Stimulated activated CD4-positive, alpha-beta T cell treated with anti-CD3 and anti-CD28 coated beads, Interleukin-15, amount 100 ng/mL, for 24 hours (primary cell): ENCODE measurements around the gene NTN5.
"Not testable (repeated sequence)": the region's sequence is repeated elsewhere in the genome, so short reads cannot be mapped to it uniquely, and the experiment has no call there.

Experiments
- DNase-seq: peaks from one replicate; pipeline ENCODE4 v3.0.0-alpha.2; 2020

NTN5 gene

DNA sequence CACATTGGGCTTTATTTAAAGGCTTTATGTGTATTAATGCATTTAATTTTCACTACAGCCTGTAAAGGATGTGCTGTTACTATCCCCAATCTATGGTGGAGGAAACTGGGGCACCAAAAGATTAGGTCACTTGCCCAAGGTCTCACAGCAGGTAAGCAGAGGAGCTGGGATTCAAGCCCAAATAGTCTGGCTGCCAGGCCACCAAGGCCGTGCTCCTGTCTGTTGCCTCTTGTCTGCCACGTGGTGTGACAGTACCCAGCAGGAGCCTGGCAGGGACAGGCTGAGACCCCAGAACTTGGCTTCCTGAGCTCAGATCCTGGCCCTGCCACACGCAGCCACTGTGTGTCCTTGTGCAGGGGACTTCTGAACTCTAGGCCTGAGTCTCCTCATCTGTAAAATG, 4.5 kb downstream of the NTN5 start:
- DNase-seq = no peak

GRCh38 chr19:48665786-48666185, 7.0 kb downstream of the NTN5 start:
- DNase-seq = no peak

GRCh38 chr19:48664476-48664875, 8.3 kb downstream of the NTN5 start:
- DNase-seq = no peak

DNA sequence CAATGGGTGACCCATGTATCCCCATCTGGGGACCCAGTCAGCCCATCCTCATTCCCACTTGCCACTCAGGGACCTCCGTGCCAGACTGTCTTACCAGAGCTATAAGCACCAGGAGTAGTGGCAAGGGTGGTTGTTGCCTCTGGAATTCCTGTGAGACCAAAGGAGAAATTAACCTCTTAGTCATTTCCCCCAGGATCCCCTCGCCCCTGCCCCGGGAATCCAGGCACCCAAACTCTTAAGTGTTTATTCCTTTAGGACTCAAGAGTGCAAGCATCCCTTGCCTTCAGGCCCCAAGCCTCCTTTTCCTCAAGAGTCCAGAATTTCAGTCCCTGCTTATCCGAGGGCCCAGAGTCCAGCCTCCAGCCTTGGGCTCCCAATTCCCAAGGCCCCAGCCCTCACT, 9.2 kb downstream of the NTN5 start:
- no peak for DNase-seq

DNA sequence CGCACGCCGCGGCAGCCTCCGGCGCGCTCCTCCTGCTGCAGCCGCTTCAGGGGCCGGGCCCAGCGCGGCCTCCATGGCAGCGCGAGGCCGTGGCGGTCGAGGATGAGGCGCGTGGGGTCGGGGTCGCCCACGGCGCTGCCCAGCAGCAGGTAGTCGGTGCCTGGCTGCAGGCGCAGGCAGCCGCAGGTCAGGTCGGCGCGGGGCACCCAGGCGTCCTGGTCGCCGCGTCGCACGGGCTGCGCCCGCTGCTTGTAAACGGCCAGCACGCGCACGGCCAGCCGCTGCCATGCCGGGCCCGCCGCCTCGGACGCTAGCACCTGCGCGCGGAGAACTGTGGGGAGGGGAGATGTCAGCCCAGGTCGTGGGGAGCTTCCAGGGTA, 11.1 kb downstream of the NTN5 start:
- no peak for DNase-seq

DNA sequence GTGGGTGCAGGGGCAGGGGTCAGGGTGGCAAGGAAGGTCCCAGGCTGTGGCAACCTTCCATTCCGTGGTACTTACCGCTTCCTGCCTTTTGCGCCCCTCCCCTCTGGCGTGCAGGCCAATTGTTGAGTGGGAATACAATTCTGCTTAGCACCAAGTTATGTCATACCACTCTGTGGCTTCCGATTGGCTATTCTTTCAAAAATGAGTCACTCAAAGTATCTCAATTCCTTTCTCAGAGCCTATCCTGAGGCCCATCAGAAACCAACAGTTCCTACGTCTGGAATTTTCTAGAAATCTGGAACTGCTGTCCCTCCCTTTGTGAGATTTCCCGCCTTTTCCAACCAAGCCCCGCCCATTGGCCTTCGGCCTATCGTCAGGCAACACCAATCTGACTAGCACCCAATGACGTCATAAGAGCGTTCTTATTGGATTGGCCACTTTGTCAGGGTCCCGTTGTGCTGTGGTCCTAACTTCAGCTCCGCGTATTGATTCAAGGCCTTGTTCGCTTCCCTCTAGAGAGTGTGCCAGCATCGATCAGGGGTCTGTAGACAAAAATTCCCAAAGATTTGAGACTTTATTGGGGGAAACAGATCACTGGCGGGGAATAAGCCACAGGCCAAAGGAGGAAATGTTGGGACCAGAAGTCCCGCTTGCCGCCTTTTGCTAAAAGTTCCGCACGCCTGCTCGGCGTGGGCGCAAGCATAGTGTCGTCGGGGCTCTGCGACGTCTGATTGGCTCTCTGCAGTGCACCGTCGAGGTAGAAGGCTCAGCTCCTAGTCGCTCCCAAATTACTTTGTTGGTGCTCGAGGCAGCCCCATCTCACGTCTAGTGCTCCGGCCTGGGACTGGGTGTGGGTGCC, 11.7 kb downstream of the NTN5 start:
- DNase-seq = peak; percentile 90

DNA sequence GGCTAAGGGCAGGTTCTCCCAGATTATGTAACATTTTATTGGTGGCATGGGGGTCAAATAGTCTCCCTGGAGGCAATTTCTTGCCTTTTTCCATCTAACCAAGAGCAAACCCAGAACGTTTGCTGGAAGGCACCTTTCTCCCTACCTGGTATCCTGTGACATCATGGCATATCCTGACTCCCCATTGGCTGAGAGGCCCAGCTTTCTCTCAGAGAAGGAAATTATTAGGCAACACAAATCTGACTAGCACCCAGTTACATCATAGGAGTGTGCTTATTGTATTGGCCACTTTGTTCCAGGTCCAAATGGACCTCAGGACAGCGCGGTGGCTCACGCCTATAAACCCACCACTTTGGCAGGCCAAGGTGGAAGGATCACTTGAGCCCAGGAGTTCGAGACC, 13.0 kb downstream of the NTN5 start:
- no peak for DNase-seq

DNA sequence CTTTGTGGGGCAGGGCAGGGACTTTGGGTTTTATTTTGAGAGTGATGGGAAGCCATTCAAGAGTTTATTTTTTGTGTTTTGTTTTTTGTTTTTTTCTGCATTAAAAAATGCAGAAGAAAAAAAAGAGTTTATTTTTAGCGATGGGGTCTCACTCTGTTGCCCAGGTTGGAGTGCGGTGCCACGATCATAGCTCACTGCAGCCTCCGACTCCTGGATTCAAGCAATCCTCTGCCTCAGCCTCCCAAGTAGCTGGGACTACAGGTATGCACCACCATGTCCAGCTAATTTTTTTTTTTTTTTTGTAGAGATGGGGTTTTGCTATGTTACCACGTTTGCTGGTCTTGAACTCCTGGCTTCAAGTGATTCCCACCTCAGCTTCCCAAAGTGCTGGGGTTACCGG, 14.3 kb downstream of the NTN5 start:
- no peak for DNase-seq

GRCh38 chr19:48657828-48658227, 15.0 kb downstream of the NTN5 start:
- not testable (repeated sequence) for DNase-seq

DNA sequence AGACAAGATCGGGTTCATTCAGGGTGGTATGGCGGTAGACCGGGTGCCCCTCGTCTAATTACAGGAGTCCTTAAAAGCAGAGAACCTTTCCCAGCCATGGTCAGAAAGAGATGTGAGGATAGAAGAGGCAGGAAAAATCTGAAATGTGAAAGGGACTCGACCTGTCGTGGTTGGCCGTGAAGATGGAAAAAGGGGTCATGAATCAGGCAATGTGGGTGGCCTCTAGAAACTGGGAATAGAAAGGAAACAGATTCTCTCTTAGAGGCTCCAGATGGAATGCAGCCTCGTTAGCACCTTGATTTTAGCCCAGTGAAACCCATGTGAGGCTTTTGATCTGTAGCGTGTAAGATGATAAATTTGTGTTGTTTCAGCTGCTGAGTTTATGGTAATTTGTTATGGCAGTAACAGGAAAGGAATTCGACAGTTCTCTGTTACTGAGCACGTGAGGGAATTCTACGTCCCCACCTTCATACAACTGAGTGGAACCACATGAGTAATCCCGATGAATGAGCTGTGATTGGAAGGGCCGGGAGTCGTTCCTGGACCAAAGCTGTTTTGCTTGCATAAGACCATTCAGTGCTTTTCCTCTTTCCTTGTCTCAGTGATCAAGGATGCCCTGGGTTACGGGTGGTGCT, 15.9 kb downstream of the NTN5 start:
- DNase-seq = no peak

DNA sequence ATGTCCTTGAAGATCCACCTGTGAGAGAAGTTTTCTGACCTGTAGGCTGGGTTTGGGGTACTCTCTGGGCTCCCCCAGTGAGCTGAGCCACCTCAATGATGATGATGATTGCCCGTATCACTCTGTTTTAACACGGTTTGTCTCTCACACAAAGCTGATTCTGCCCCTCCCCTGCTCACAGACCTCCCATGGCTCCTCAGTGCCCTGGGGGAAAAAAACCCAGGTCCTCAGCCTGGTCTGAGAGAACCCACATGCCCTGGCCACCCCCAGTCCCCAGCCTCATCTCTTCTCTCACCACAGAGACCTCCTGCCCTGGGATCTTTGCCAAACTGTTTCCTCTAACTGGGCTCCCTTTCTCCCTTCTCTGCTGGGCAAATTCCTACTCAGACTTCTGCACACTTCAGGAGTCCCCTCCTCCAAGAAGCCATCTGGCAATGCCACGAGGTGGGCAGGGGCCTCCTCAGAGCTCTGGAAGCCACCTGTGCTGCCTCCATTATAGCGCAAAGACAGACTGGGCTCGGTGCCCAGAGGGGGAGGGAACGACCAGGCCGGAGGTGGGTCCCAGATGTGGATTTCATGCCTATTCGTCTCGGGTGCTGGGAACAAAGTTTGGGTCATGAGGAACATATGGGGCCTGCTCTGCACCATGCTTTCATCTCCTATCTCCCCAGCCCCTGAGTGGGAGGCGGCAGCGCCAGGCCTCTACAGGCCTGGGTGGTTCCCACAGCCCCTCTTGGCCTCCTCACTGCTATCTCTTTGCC, 18.3 kb downstream of the NTN5 start:
- DNase-seq = no peak

DNA sequence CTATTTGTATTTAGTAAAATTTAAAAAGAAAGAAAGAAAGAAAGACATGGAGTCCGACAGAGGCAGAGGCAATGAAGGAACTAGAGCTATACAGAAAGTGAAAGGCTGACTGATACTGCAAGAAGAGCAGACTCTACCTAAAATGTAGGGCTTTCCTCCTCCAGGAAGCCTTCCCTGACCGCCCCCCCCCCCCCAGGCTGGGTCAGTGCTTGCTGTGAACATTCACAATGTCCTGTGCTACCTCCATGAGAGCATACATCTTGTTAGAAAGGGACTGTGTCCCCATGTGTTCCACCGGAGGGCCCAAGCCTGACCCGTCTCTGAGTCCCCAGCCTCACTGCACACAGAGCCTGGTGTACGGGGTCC, 21.2 kb downstream of the NTN5 start:
- no peak for DNase-seq

GRCh38 chr19:48650974-48651682, 21.7 kb downstream of the NTN5 start:
- no peak for DNase-seq

GRCh38 chr19:48648134-48648533, 24.7 kb downstream of the NTN5 start:
- DNase-seq = no peak

GRCh38 chr19:48646722-48647216, 26.0 kb downstream of the NTN5 start:
- DNase-seq = no peak

DNA sequence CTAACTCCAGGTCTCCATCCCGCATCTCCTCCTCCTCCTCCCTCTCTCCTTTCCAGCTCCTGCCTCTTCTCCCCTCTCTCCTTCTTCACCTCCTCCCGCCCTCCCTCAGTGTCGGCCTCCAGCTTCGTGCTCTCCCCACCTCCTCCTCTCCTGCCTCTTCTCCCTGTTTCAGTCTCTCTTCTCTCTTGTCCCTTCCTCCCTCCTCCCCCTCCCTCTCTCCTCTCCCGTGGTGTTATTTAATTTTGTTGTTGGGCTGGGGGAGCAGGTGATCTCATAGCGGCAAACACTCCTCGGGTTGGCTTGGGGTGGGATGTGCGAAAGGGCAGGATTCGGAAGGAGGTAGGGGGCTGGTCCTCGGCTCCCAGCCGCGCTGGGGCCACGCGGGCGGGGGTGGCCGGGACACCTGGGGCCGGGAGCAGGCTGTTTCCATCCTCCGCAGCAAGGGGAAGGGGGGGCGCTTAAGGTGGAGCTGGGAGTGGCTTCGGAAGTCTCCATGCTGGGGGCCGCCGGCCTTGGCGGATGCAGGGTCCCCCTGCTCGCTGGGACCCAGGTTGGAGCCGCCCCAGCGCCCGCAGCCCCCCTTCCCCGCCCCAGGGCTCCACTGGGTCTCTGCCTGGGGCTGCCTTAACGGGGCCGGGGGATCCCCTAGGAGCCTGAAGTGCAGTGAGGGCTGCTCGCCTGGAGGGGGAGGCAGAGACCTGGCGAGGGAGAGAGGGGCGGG, 26.7 kb downstream of the NTN5 start, which contains the start of gene CA11:
CA11 (minus strand) TSS at position 187 of the 721 bp plus-strand sequence. CDS start 555 bp downstream, outside the sequence.
- peak; percentile 94 for DNase-seq

DNA sequence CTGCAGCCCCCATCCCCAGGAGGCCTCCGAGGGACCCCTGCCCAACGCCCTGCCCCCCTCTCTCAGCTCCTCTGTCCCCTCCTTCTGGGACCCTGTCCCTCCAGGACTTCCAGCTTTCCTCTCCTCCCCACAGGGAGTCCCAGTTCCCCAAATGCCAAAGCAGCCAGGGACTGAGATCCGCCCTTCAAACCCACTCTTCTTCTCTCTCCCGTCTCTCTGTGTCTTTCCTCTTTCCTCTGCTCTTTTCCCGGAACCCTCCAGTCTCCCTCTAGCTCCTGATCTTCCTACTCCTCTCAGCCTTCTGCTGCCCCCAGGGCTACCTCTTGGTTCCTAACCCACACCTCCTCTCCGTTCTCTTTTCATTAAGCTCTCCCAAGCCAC, 27.2 kb downstream of the NTN5 start:
- DNase-seq = no peak

GRCh38 chr19:48644839-48645619, 27.8 kb downstream of the NTN5 start:
- DNase-seq = peak; percentile 82

DNA sequence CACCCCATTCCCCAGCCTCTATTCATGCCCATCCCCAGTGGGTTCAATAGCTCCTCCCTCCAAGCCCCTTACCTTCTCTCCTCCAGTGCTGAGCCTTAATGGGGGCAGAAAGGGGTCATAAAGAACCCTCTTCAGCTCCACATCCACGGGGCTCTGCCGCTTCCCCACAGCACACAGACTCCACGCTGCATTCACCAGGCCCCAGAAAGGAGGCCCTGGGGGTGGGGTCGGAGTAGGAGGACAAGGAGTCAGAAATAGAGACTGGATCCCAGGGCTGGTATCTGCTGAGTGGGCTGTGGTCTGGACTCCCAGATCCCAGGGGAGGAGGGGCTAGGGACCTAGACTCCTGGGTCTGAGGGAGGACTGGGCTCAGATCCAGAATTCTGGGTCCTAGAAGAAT, 28.5 kb downstream of the NTN5 start:
- DNase-seq = no peak

DNA sequence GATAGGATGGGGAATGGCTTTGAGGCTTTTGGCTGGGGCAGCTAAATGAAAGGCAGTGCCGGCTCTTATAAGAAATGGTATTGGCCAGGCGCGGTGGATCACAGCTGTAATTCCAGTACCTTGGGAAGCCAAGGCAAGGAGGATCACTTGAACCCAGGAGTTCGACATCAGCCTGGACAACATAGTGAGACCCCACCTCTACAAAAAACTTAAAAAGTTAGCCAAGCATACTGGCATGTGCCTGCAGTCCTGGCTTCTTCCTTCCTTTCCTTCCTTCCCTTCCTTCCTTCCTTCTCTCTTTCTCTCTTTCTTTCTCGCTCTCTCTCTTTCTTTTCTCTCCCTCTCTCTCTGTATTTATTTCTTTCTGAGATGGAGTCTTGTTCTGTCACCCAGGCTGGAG, 30.0 kb downstream of the NTN5 start:
- DNase-seq = no peak

DNA sequence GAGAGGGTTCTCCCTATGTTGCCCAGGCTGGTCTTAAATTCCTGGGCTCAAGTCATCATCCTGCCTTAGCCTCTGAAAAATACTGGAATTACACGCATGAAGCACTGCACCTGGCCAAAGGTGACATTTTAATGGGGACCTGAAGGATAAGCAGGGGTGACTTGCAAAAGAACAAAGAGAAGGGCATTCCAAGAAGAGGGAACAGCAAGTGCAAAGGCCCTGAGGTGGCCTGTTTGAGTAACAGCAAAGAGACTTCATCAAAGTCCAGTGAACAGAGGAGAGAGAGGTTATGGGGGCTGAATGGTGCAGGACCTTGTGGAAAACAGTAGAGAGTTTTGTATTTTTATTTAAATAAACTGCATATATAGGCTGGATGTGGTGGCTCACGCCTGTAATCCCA, 31.0 kb downstream of the NTN5 start:
- no peak for DNase-seq
